B cell (primary cell): ENCODE data around the gene LSM3. TPM values are rescaled to one million over a fixed set of nuclear protein-coding genes. Genes with fewer than 3 reads are reported as not detected.

Experiments used
- ATAC-seq: fragments of 200-7000 bp; cut with Tn5 transposase; one replicate; pipeline ENCODE4 v1.10.0; 2021; ENCODE audit warnings: low read depth, mild to moderate bottlenecking, moderate number of reproducible peaks, moderate library complexity
- CTCF ChIA-PET: fragments of 350-600 bp; sonication (Branson Sonifier 250); formaldehyde crosslinking; loops from one replicate; lab custom pipeline; 2021; ENCODE audit warnings: antibody characterized with exemption, inconsistent platforms; lab: Charles Lee
- POLR2A ChIA-PET: fragments of 350-600 bp; sonication (Branson Sonifier 250); formaldehyde crosslinking; loops from one replicate; lab custom pipeline; 2021; ENCODE audit warnings: antibody characterized with exemption; lab: Charles Lee
- DNase-seq: peaks from one replicate; pipeline ENCODE4 v3.0.0; 2013
- H2AFZ ChIP-seq: 2 replicates; pipeline ENCODE4 v1.6.1; 2012; ENCODE audit warnings: mild to moderate bottlenecking, low read depth, low read length; ENCODE audit not compliant: insufficient read depth, poor library complexity, severe bottlenecking
- H3K27ac ChIP-seq, 2 donors: 1 replicate in 1 of 2; 2 replicates in 1 of 2; pipeline ENCODE4 v1.5.1; 2012 to 2013; ENCODE audit warnings: low read length in 2 of 2, mild to moderate bottlenecking in 2 of 2, moderate library complexity in 1 of 2
- H3K27me3 ChIP-seq, 4 experiments: fragments of 200-600 bp in 1 of 4; sonication (generic) in 1 of 4; replicated peaks in 1 of 4; 1 replicate in 2 of 4; 2 replicates in 2 of 4; pipeline versions ENCODE4 v1.6.1 to v1.7.0; 2013 to 2016; ENCODE audit warnings: low read length in 3 of 4, mild to moderate bottlenecking in 2 of 4, mixed read lengths in 1 of 4, moderate library complexity in 1 of 4; ENCODE audit not compliant: insufficient read depth in 4 of 4, control insufficient read depth in 3 of 4; ENCODE audit errors: control extremely low read depth in 1 of 4
- H3K36me3 ChIP-seq, 2 experiments: replicated peaks in 1 of 2; 1 replicate in 1 of 2; 2 replicates in 1 of 2; pipeline versions ENCODE4 v1.6.1 to v1.7.1; 2013; ENCODE audit warnings: low read length in 1 of 2; ENCODE audit not compliant: insufficient read depth in 2 of 2, control insufficient read depth in 1 of 2; ENCODE audit errors: control extremely low read depth in 1 of 2, extremely low read depth in 1 of 2
- H3K4me1 ChIP-seq, 2 donors: fragments of 200-600 bp in 1 of 2; sonication (generic) in 1 of 2; 1 replicate in 1 of 2; 2 replicates in 1 of 2; pipeline versions ENCODE4 v1.5.1 to v1.6.1; 2013 to 2017; ENCODE audit warnings: low read length in 2 of 2; ENCODE audit not compliant: control insufficient read depth in 2 of 2, insufficient read depth in 2 of 2
- H3K4me2 ChIP-seq: replicated peaks from 2 replicates; pipeline ENCODE3; 2012; ENCODE audit warnings: mild to moderate bottlenecking, low read depth, low read length; ENCODE audit not compliant: poor library complexity, severe bottlenecking
- H3K4me3 ChIP-seq, 5 experiments: fragments of 200-600 bp in 1 of 5; sonication (generic) in 1 of 5; 1 replicate in 3 of 5; 2 replicates in 2 of 5; pipeline versions ENCODE4 v1.5.1 to v1.7.0; 2011 to 2016; ENCODE audit warnings: low read length in 4 of 5, mild to moderate bottlenecking in 4 of 5, low read depth in 2 of 5, control low read depth in 1 of 5, moderate library complexity in 1 of 5; ENCODE audit not compliant: insufficient read depth in 1 of 5; ENCODE audit errors: control extremely low read depth in 1 of 5, extremely low read depth in 1 of 5
- H3K79me2 ChIP-seq: fragments of 200-600 bp; sonication (generic); one replicate; pipeline ENCODE4 v1.6.0; 2016; ENCODE audit warnings: low read length; ENCODE audit not compliant: control insufficient read depth, insufficient read depth
- H3K9ac ChIP-seq: fragments of 200-600 bp; sonication (generic); 2 replicates; pipeline ENCODE4 v1.6.1; 2017; ENCODE audit warnings: mild to moderate bottlenecking, low read length, moderate library complexity
- H3K9me3 ChIP-seq, 3 donors: one replicate each; pipeline versions ENCODE4 v1.6.1 to v1.7.1; 2013; ENCODE audit warnings: low read length in 2 of 3; ENCODE audit not compliant: control insufficient read depth in 2 of 3, insufficient read depth in 1 of 3; ENCODE audit errors: control extremely low read depth in 1 of 3
- H4K20me1 ChIP-seq: 2 replicates; pipeline ENCODE4 v1.6.0; 2012; ENCODE audit warnings: mild to moderate bottlenecking, low read length; ENCODE audit not compliant: insufficient read depth, control insufficient read depth, poor library complexity, severe bottlenecking
- H3K27ac Mint-ChIP-seq: one replicate; pipeline ENCODE4 v1.8.0; 2021; ENCODE audit warnings: mixed read lengths
- H3K27me3 Mint-ChIP-seq: one replicate; pipeline ENCODE4 v1.8.0; 2021; ENCODE audit warnings: mixed read lengths
- H3K4me1 Mint-ChIP-seq: one replicate; pipeline ENCODE4 v1.8.0; 2021; ENCODE audit warnings: mixed read lengths
- H3K4me3 Mint-ChIP-seq: one replicate; pipeline ENCODE4 v1.8.0; 2021; ENCODE audit warnings: mixed read lengths
- H3K9me3 Mint-ChIP-seq: one replicate; pipeline ENCODE4 v1.8.0; 2022; ENCODE audit warnings: mixed read lengths; ENCODE audit not compliant: insufficient read depth
- CTCF ChIP-seq: fragments of 200-600 bp; IDR thresholded peaks from one replicate; pipeline ENCODE4 v1.8.0; 2022; ENCODE audit warnings: antibody characterized with exemption, mild to moderate bottlenecking
- EZH2 ChIP-seq: IDR thresholded peaks from 2 replicates; pipeline ENCODE4 v1.6.1; 2012; ENCODE audit warnings: borderline replicate concordance, low read depth, mild to moderate bottlenecking, moderate library complexity, low read length; ENCODE audit not compliant: insufficient read depth, poor library complexity, severe bottlenecking
- WGBS: methylation state at CpG from one replicate; pipeline ENCODE4 v1.1.5; 2013; ENCODE audit warnings: missing lambda C conversion rate; ENCODE audit not compliant: insufficient coverage; 5-methylcytosine and 5-hydroxymethylcytosine counted together
- intact Hi-C: fragments of 100-400 bp; cut with micrococcal nuclease; formaldehyde crosslinking; loops from one replicate; pipeline ENCODE4 v1.10.0; 2022
- polyA plus RNA-seq: library from polyadenylated mRNA; depleted of rRNA; stranded (reverse); fragments of >200 nt; gene quantifications from 2 replicates; pipeline ENCODE4 v1.2.3, GENCODE V29; 2012
- total RNA-seq, 2 donors: library from RNA; stranded (reverse); fragments of 120-200 nt in 1 of 2; gene quantifications; 1 replicate in 1 of 2; 2 replicates in 1 of 2; pipeline versions ENCODE4 v1.2.3 to v1.2.4, GENCODE V29; 2013 to 2022

LSM3 gene
- total and polyA plus RNA-seq, 2 donors (not counting 1 experiment from before 2014, with no cell fraction given) = 2.8 to 10.0 TPM

- no peak overlapping the region for H3K4me2 ChIP-seq
- no peak for DNase-seq
- Mint-ChIP-seq H3K27ac (no peak overlapping the region), H3K4me1 (no peaks in the 10 kb centered on the region), H3K9me3 (peaks cover 10% of the 10 kb centered on the region), H3K27me3 (no peaks in the 10 kb centered on the region), H3K4me3 (no peak overlapping the region)
- peaks cover 0 to 13% (median 12%) of the 10 kb centered on the region in 3 donors for H3K9me3 ChIP-seq
- peaks cover 6% of the 10 kb centered on the region for H3K79me2 ChIP-seq
- H3K27me3 ChIP-seq = no peaks in the 10 kb centered on the region
- H4K20me1 ChIP-seq = no peaks in the 10 kb centered on the region
- ATAC-seq = no peak
- H3K4me3 ChIP-seq = no peak overlapping the region
- ChIA-PET POLR2A (no interaction called here), CTCF (no interaction called here)
- peaks cover 33 to 91% of the 10 kb centered on the region in 2 experiments for H3K36me3 ChIP-seq
- intact Hi-C loops = no loop called here
- no peak overlapping the region for H3K27ac ChIP-seq
- H3K4me1 ChIP-seq = no peaks in the 10 kb centered on the region
- no peak overlapping the region for H2AFZ ChIP-seq
- TF ChIP-seq CTCF (no peak), EZH2 (no peak)
- 94% methylated on average over 5 of the region's 8 CpGs for WGBS
- H3K9ac ChIP-seq = no peak overlapping the region
Measured at GRCh38 chr3:14159426-14159825, 19.2 kb upstream of the LSM3 start.

- Mint-ChIP-seq H3K27me3 (no peaks in the 10 kb centered on the region), H3K9me3 (peaks cover 10% of the 10 kb centered on the region), H3K4me3 (no peak overlapping the region), H3K27ac (no peak overlapping the region), H3K4me1 (no peaks in the 10 kb centered on the region)
- TF ChIP-seq EZH2 (no peak), CTCF (no peak)
- Histone ChIP-seq H3K27ac (no peak overlapping the region), H3K27me3 (no peaks in the 10 kb centered on the region), H2AFZ (no peak overlapping the region), H4K20me1 (no peaks in the 10 kb centered on the region), H3K36me3 (peaks cover 31 to 98% of the 10 kb centered on the region in 2 experiments), H3K4me3 (no peak overlapping the region), H3K4me2 (no peak overlapping the region), H3K79me2 (peaks cover 6% of the 10 kb centered on the region), H3K4me1 (no peaks in the 10 kb centered on the region), H3K9ac (no peak overlapping the region), H3K9me3 (peaks cover 0 to 13% (median 12%) of the 10 kb centered on the region in 3 donors)
- intact Hi-C loops = loop anchor here (5.0 kb wide), 1 partner anchor 39 kb away; the partner anchor contains the start of gene CHCHD4
- DNase-seq (no peak), ATAC-seq (no peak)
- no CpG with 5 or more reads among the region's 2 CpGs for WGBS
- ChIA-PET POLR2A (no interaction called here), CTCF (no interaction called here)
Measured at GRCh38 chr3:14161282-14161681, 17.3 kb upstream of the LSM3 start.
